HPDE6-E6E7 (cell line): ENCODE measurements around the gene MEGF10.

Experiments
- DNase-seq: peaks from one replicate; pipeline ENCODE4 v3.0.0; 2011; ENCODE audit warnings: missing footprints; ENCODE audit errors: extremely low spot score

The MEGF10 gene

DNA sequence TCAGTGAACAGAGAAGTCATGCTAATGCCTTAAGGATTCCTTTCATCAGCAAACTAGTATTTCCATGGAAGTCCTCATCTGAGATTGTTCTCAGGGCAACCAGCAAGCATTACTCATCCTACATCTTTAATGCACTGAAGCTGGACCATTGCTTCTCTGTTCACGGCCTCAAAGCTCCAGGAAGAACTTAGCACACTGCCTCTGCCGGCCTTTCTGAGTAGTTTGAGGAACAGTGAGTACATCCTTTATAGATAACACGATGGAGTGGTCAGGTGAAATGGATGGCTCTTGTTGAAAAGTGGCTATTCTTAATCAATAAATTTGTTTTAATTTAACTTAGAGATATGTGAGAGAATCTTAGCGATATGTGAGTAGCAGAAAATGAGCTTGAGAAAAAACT, 35.8 kb downstream of the MEGF10 start:
- DNase-seq = no peak

DNA sequence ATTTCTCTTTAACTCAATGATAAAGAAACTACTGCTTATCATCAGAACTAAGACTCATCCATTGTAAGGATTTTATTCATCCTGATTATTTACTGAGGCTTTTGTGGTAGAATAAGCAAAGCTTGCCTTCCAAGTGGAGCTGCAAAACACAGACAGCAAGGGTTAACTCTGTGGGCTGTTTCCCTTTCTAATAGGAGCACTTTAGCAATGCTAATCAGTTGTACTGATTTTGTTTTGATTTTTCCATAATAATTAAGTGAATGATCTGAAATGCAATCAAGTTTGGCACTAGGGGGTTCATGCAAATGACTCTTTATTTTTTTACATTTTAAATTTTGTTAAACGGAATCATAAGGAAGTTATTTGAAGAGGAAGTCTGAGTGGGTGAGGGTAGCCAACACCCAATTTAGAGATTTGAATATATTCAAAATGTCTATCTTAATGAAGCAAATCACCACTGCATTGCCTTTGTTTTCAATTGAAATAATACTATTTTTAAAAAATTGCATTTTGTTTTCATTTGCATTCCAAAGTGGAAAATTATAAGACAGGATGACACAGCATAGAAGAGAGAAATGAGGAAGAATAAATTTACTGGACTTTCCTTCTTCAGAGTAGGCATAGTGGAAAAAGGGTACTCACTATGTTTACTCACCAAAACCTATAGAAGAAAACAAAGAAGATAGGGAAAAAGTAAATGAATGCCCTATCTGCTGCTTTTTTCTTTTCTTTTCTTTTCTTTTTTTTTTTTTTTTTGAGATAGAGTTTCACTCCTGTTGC, 36.6 kb downstream of the MEGF10 start:
- DNase-seq = no peak

DNA sequence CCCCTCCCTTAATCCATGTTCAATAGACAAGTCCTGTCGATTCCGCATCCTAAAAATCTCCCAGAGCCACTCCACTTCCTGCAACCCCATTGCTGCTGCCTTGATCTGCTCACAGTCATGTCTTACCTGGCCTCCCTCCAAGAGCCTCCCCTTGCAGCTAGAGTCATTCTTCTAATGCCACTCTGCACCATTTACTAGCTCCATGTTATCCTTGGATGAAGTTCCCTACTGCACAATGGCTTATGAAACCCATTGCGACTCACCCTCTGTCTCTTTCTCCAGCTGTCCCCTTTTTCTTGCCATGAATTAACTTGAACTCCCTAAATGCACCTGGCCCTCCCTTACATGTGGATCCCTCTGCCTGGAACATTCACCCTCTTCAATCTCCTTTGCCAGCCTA, 39.5 kb downstream of the MEGF10 start:
- no peak for DNase-seq

GRCh38 chr5:127331890-127332649, 41.5 kb downstream of the MEGF10 start:
- no peak for DNase-seq

GRCh38 chr5:127333483-127333882, 42.9 kb downstream of the MEGF10 start:
- DNase-seq = no peak

DNA sequence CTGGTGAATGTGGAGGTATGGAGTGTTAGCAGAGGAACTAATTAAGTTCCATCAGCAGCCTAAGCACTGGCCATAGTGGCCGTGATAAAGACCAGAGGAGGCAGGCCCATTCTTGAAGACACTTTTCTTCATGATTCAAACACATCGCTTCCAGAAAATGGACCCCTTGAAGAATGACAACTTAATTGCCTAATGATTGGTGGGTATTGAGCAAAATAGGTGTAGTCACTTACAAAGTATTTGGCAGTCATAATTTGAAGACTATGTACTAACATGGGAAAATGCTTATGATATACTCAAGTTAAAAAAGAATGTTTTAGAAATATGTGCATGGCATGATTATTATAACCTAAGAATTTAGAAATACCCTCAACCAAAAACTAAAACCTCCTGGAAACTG, 44.8 kb downstream of the MEGF10 start:
- DNase-seq = no peak

- DNase-seq = no peak
Observed at GRCh38 chr5:127337876-127338275, 47.3 kb downstream of the MEGF10 start.

- DNase-seq = no peak
Observed at GRCh38 chr5:127338501-127338900, 47.9 kb downstream of the MEGF10 start.

GRCh38 chr5:127340606-127341005, 50.0 kb downstream of the MEGF10 start:
- DNase-seq = no peak

DNA sequence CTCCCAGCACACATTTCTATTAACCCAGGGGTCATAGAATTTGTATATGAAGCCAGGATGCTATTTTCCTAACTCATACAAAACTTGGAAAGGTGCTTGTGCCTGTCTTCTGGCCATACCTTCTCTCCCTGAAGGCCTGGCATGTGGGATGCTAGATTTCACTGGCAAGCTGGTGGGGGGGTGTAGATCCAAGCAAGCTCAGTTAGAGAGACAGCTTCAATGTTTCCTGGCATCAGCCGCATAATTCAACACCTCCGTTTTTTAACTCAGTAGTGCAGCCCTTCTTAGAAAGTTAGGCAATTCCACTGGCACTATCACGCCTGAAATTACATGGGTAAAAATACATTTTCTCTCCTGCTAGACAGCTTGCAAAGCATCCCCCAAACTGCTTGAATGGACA, 51.8 kb downstream of the MEGF10 start:
- DNase-seq = no peak

- DNase-seq = no peak
Observed at GRCh38 chr5:127343313-127343712, 52.7 kb downstream of the MEGF10 start.

DNA sequence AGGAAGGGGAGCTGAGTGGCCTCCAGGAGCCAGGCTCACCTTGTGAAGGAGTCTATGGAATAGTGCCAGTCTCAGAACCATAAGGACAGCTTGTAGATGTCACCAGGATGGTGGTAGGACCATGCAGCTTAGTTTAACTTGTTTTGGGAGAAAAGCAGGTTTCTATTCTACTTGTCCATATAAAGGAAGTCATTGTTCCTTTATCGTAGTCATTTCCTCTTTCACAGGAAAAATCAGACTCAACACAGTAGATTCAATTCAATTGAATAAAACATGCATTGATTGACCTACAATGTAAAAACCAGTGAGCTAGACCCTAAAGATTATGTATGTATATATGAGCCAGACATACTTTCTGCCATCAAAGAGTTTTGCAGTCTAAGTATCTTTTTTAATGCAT, 53.3 kb downstream of the MEGF10 start:
- no peak for DNase-seq

DNA sequence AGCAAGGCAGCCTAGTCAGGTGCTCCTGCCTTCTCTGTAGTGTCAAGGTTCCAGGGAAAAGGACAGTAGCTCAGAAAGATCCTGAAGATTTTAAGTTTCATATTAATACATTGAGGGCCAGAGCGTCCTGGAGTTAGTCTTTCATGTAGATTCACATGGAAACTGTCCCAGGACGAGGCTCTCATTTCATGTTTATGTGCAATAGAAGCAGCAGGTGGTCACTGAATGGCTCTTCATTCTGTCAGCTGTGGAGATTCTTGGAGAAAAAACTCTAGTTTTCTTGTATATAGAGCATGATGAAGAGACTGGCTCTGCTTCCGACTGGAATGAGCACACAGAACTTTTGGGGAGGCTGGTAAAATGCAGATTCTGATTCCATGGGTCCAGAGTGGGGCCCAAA, 54.3 kb downstream of the MEGF10 start:
- DNase-seq = no peak

- DNase-seq = no peak
Observed at GRCh38 chr5:127351418-127351817, 60.8 kb downstream of the MEGF10 start.

- no peak for DNase-seq
Observed at GRCh38 chr5:127352068-127352467, 61.5 kb downstream of the MEGF10 start.

DNA sequence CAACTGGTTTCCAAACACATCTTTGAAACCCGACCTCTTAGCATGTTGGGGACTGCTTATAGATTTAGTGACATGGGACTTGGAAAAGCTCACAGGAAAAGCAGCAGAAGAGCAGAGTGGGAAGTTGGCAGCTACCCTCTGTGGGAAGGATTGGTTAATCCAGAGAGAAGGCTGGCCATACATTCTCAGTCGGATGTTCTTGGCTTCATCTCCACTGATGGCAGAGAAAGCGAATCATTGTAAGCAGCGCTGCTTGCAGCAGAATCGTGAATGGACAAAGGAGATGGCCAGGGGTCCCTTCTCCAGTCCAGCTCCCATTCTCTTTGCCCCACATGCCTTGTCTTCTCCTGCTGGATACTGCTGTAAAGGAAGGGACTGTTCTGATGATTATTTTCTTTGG, 62.7 kb downstream of the MEGF10 start:
- DNase-seq = no peak

DNA sequence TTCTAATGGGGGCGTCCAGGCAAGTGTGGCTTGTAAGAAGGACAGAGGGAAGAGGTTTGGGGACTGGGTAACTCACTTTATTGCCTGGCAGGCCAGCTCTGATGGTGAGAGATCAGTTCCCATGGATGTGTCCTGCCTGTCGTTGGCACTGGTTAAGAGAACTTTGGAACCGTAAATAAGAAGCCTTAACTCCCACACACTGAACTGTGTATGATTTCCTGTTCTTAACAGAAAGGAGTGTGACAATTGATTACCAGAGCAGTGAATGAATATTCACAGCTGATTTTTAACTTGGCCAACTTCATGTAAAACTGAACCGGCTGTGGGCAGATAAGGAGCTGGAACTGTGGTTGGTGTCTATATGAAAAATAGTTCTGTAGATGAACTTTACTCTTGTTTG, 63.2 kb downstream of the MEGF10 start:
- DNase-seq = no peak

DNA sequence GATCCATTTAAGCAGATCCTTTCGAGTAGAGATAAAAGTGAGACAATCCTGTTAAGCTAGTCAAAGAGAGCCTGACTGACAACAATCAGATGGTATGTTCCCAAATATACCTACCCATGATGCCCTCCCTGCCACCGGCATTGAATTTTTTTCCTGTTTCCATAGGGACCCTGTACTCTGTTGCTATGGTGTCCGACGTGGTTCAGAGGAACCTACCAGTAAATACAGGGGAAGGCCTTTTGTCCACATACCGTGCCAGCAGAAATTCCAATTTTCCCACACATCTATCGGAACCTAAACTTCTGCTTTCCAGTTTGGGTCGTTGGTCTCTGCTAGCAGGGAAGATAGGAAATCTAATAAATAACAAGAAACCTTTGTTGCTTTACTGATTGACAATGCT, 64.7 kb downstream of the MEGF10 start:
- DNase-seq = no peak

DNA sequence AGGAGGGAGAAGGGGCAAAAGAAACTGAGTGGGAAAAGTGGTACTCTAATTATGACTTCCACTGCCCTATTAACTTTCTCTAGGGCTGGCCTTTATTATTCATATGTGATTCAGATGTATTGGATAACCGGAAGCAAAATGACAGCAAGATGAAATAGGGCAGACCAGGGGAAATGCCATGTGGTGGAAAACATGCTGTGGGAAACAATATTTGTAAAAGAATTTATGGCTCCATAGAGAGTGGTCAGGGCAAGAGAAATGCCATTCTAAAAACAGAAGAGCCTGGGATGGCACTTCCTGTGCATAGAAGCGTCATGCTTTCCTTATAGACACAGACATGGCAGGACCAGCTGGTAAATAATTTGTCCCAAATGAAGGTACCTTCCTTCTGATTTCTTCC, 67.7 kb downstream of the MEGF10 start:
- DNase-seq = no peak

DNA sequence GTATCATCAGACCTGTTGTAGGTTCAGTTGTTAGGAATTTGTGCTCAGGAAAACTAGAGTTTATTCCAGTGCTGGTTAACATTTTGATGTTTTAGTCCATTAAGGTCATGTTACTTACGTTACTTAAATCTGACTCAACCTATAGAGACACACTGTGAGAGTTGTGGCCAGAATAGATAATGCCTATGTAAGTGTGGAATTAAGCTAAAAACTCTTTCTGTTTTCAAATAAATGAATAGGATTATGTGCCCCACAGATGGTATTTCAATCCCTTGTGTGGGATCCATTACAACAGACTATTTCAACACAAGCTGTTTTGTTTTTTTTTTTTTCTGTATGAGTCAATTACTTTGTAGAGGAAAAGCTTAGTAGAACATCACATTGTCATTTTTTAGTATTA, 68.1 kb downstream of the MEGF10 start:
- no peak for DNase-seq

DNA sequence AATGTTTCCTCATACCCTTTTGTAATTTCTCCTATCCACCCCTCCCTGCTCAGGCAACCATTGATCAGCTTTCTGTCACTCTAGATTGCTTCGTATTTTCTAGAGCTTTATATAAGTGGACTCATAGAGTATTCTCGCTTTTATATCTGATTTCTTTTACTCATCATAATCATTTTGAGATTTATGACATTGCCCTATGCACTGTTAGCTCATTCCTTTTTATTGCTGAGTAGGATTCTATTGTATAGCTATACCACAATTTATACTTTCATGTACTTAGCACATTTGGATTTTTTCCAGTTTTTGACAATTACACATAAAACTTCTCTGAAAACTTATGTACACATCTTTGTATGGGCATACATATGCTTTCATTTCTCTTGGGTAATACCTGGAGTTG, 68.9 kb downstream of the MEGF10 start:
- no peak for DNase-seq

GRCh38 chr5:127363403-127363802, 72.8 kb downstream of the MEGF10 start:
- DNase-seq = no peak

DNA sequence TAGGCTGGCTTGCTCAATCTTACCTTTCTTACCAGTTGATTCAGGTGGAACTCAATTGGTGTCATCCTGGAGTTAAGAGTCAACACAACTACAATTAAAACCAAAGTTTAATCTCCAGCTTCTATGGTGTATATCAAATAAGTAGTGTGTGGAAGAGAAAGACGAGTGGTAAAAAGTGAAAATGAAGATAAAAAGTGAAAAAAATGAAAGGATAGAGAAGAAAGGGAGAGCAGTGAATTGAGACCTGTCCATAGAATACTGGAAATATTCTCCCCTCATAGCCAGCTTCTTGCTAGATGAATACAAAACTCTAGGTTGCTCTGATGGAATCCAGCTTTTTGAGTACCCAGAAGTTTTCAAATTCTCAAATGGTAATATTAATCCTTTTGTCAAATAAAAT, 76.4 kb downstream of the MEGF10 start:
- DNase-seq = no peak
